Stromal cell of bone marrow (primary cell): ENCODE data around the gene HSD17B8.
"Not testable (repeated sequence)": the region's sequence is repeated elsewhere in the genome, so short reads cannot be mapped to it uniquely, and the experiment has no call there.

Source experiments
- DNase-seq: peaks from one replicate; pipeline ENCODE4 v3.0.0-alpha.2; 2012; ENCODE audit warnings: low read depth

HSD17B8 gene

GRCh38 chr6:33206027-33206863, 1.8 kb downstream of the HSD17B8 start:
- no peak for DNase-seq

GRCh38 chr6:33206864-33207551, 2.6 kb downstream of the HSD17B8 start:
- DNase-seq: no peak

GRCh38 chr6:33207552-33208090, 3.2 kb downstream of the HSD17B8 start:
- peak; percentile 36 for DNase-seq

GRCh38 chr6:33208091-33208967, 3.9 kb downstream of the HSD17B8 start, which contains the start of gene RING1:
Gene RING1 (plus strand): TSS chr6:33208500. CDS start chr6:33208823, 323 bp downstream.
- peak; percentile 68 for DNase-seq

GRCh38 chr6:33209856-33210255, 5.4 kb downstream of the HSD17B8 start:
- no peak for DNase-seq

GRCh38 chr6:33211136-33211535, 6.7 kb downstream of the HSD17B8 start:
- DNase-seq: no peak

- no peak for DNase-seq
Observed at GRCh38 chr6:33211666-33212422, 7.4 kb downstream of the HSD17B8 start.

GRCh38 chr6:33212857-33213165, 8.4 kb downstream of the HSD17B8 start:
- no peak for DNase-seq

GRCh38 chr6:33213166-33213988, 8.9 kb downstream of the HSD17B8 start:
- DNase-seq: no peak

- DNase-seq: no peak
Observed at GRCh38 chr6:33213989-33214335, 9.5 kb downstream of the HSD17B8 start.

- no peak for DNase-seq
Observed at GRCh38 chr6:33215271-33216116, 11.0 kb downstream of the HSD17B8 start.

GRCh38 chr6:33216117-33216649, 11.7 kb downstream of the HSD17B8 start:
- DNase-seq: no peak

- DNase-seq: no peak
Observed at GRCh38 chr6:33217246-33217645, 12.8 kb downstream of the HSD17B8 start.

- DNase-seq: no peak
Observed at GRCh38 chr6:33217681-33218080, 13.2 kb downstream of the HSD17B8 start.

- not testable (repeated sequence) for DNase-seq
Observed at GRCh38 chr6:33226503-33227120, 22.2 kb downstream of the HSD17B8 start.

- no peak for DNase-seq
Observed at GRCh38 chr6:33235221-33235634, 30.8 kb downstream of the HSD17B8 start.

- no peak for DNase-seq
Observed at GRCh38 chr6:33236328-33236727, 31.9 kb downstream of the HSD17B8 start.

GRCh38 chr6:33236852-33237251, 32.4 kb downstream of the HSD17B8 start:
- DNase-seq: no peak

- DNase-seq: no peak
Observed at GRCh38 chr6:33237741-33238140, 33.3 kb downstream of the HSD17B8 start.
